ENCODE data around the gene GDNF.
"Not testable (repeated sequence)": the region's sequence is repeated elsewhere in the genome, so short reads cannot be mapped to it uniquely, and the experiment has no call there.

GDNF gene

DNA sequence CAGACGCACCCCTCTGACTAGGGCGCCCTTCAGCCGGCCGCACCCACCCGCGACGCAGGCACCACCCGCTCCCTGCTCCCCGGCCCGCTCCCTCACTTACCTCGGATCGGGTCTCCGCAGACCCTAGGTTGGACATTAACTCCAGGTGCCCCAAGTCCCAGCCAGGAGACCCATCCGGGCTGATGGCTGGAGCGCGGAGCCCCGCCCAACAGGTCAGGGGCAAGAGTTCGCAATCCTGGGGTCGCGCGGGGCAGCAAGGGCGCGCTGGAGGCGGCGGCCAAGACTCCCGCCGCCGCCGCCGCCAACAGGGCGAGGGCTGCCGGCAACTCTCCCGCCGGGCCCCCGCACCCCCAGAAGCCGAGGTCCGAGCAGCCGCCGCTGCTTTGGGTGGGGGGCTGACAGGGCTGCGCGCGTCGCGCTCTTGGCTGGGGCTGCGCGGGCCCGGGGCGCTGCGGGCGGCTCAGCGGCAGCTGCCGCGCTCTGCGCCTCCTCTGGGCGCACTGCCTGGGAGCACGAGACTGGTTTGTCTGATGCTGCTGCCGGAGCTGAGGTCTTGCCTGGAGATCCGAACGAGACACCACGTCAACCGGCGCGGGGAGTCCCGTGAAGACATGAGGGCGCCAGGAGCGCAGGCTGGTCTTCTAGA lies at the start of gene GDNF:
GDNF (minus strand) TSS at position 635 of the 646 bp plus-strand sequence. CDS start 5,245 bp downstream, outside the sequence.
- DNase-seq, result no peak

DNA sequence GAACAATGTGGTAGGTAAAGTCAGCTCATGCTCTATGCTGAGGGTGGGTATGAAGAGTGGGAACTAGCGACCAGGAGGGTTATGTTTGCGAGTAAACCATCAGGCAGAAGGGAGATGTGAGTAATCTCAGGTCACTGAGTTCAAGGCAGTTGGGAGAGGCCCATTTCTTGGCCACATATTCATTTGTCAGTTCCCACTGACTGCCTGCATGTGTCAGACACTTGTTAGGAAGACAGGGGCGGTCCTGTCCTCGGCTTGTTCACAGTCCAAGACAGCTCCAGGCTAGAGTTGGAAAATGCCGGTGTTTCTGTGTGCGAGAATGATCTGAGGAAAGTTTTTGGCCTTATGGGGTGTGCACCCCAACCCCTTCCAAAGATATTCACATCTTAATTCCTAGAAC lies 48.6 kb upstream of the GDNF start:
- no peak for DNase-seq

GRCh38 chr5:37886242-37886905 lies 46.5 kb upstream of the GDNF start:
- DNase-seq, result no peak

DNA sequence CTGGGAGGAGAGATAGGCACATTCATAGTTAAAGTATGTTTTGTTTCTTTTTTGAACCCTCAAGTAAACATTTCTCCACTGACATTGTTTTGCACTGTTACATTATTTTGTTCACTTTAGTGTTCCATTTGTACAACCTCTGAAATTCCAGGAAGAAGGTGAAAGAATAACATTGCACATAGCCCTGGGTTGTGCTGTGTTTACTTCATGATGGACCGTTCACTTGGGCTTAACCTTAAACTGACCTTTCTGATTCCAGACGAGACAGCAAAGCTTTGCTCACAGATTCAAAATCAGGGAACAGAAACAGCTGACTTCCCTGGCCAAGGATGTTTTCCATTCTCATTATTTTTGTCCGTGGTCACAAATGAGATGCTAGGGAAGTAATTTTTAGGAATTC lies 42.8 kb upstream of the GDNF start:
- DNase-seq, result no peak

- DNase-seq, result no peak
These were observed 41.5 kb upstream of the GDNF start for GRCh38 chr5:37881359-37881758.

GRCh38 chr5:37876943-37877342 lies 37.1 kb upstream of the GDNF start:
- no peak for DNase-seq

GRCh38 chr5:37876245-37876644 lies 36.4 kb upstream of the GDNF start:
- no peak for DNase-seq

DNA sequence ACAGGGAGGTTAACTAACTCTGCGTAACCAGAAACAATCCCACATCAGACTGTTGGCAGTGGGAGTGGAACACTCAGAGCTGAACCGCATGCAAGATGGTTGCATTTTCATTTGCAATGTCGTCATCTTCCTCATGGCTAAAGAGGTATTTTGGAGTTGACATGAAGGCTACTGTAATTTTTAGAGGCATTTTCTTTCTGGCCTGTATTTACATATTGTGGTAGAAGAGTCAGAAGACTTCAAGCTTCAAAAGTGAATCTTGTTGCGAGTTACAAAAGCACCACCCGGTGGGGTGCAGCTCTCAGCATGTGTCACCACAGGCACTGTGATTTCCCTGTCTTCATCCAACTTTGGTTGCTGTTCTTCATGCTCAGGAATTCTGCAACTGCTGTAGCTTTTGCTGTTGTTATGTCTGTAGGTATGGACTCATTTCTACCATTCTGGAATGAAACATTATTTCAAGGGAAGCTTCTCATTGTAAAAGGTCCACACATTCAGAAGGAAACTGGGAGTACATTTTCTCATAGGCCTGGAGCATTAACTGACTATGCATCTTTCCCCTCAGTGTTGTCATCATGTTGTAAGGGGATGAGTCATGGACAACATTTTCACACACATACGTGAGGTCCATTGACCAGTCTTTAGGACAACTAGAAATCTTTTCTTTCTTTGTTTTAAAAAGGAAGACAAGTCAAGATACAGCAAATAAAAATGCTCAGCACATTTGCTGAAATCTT lies 35.4 kb upstream of the GDNF start:
- DNase-seq, result no peak

DNA sequence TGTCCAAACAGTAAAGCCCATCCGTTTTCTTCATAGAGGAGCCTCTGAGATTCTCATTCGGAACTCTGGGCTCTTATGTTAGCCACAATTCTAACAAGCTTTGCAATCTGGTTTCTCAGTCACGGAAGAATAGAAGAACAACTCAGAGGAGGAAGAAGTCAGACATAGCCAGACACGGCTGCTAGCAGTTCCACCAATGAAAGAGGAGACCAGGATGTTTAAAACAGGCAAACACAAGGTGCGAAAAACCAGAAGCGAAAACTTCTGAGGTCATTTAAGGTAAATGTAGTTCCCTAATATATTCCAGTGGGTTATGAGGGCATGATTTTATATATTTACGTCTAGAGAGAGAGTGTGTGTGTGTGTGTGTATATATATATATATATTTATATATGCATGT lies 34.1 kb upstream of the GDNF start:
- DNase-seq, result no peak

DNA sequence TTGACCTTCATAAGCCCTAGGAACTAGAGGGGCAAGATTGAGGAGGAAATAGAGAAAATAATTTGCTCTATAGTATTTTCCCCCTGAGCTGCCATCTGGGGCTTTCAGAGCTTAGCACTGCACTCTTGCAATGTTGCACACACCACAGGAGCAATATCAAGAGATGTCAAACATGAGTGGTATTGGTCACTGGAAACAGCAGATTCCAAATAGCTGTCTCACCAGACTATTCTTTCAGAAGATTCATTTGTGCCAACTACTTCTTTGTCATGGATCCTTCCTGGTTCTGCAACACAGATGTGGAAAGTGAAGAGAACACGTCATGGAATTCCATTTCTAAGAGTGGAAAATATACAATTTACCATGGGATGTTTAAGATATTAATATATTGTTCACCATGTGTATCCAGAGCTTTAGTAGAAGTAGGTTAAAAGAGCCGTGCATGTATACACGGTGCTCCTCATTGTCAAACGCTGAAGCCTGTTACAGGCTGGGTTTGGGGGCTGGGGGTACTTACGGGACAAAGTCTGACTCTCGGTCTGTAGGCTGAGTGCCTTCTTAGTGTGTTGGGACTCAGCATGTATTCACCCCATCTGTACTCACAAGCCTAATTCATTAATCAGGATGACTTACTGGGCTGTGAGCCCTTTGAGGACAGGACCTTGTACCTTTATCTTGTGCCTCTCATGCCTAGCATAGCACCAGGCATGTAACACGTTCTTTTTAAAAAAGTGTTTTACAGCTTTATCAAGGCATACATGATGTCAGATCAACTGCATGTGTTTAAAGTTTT lies 31.4 kb upstream of the GDNF start:
- no peak for DNase-seq

DNA sequence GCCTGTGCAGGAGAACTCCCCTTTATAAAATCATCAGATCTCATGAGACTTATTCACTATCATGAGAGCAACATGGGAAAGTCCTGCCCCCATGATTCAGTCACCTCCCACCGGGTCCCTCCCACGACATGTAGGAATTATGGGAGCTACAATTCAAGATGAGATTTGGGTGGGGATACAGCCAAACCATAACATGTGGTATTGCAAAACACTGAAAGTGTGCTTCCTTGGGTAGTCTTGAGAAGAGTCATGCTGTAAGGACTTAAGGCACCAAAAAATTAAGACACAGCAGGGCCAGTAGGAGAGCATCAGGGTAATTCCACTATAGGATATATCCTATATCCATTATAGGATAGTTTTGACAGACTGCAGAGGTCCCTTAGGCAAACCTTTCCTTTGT lies 29.4 kb upstream of the GDNF start:
- no peak for DNase-seq

DNA sequence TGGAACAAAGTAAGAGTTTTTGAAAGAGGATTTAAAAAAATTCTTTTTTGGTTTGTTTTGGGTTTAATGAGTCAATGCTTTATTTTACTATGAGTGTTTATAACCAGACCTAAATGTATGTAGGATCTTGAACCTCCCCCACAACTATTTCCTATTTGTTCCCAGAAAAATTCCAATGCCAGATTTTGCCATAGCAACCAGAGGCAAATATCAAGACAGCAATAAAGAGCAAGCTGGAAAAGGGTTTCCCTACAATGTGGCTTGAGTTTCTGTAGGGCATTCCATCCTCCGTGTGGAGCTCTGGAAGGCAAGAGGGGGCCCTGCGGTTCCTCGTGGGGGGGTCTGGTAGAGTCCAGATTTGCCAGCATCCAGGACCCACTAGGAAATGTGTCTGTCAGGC lies 27.8 kb upstream of the GDNF start:
- no peak for DNase-seq

DNA sequence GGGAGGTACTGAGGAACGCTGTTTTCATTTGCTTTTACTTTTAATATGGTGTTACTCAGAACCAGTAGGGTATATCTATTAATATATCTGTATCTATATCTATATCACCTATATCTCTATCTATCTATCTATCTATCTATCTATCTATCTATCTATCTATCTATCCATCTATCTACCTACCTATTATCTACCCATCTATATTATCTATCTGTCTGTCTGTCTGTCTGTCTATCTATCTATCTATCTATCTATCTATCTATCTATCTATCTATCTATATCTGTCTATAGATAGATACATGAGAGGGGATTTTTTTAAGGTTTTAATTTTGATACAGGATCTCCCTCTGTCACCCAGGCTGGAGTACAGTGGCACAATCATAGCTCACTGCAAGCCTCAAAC lies 23.1 kb upstream of the GDNF start:
- not testable (repeated sequence) for DNase-seq

- DNase-seq, result no peak
These were observed 20.4 kb upstream of the GDNF start for GRCh38 chr5:37860206-37860605.

GRCh38 chr5:37859805-37860204 lies 20.0 kb upstream of the GDNF start:
- no peak for DNase-seq

DNA sequence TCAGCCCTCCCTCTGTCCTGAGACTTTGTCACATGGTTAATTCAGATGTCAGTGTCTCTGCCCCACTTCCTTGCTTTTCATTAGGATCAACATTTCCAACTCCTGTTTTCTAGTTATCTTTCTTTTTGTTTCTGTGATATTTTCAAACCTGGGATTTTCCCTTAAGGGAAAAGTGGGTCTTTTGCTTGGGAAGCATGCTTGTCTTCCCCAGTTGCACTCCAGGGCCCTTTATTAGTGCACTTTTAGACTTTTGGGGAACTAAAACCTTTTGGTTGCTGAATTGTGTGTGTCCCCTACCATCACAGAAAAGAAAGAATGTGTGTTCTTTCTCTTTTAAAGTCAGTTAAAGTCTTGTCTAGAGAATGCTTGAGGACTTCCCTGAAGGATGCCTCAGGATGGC lies 18.4 kb upstream of the GDNF start:
- no peak for DNase-seq

DNA sequence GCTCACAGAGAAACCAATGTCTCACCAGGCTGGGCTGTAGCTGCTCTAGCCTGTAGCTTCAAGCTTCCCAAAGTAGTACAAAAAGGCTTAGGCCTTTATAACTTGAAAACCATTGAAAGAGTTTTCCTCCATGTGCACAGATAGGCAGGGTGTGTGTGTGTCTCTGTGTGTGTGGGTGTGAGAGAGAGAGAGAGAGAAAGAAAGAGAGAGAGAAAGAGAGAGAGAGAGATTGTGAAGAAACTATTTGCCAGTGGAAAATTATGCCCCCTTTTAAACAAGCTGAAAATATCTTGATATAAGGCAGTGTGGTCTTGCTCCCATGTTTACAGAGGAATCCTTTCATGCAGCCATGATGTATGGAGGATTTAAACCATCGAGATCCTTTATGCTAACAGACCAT lies 17.9 kb upstream of the GDNF start:
- DNase-seq, result no peak

GRCh38 chr5:37855438-37855837 lies 15.6 kb upstream of the GDNF start:
- DNase-seq, result no peak

- DNase-seq, result no peak
These were observed 11.5 kb upstream of the GDNF start for GRCh38 chr5:37851305-37851704.

GRCh38 chr5:37850226-37850865 lies 10.5 kb upstream of the GDNF start:
- no peak for DNase-seq

GRCh38 chr5:37849641-37850040 lies 9.8 kb upstream of the GDNF start:
- DNase-seq, result no peak

DNA sequence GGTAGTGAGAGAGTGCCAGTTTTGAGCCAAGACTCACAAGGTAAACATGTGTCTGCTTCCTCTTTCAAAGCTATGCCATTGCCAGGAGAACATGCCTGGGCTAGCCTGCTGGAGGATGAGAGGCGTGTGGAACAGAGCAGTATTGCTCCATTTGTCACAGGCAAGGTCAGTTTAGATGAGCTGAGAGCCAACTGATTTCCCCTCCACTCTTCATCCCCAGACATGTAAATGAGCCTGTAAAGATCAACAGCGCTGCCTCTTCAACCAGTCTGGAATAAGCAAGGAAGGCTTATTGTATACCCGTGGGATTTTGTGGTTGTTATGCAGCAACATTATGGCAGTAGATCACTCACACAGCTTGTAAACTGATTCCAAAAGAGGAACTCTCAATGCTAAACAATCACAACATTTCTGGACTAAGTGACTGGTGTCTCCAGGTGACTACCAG lies 8.2 kb upstream of the GDNF start:
- DNase-seq, result no peak

DNA sequence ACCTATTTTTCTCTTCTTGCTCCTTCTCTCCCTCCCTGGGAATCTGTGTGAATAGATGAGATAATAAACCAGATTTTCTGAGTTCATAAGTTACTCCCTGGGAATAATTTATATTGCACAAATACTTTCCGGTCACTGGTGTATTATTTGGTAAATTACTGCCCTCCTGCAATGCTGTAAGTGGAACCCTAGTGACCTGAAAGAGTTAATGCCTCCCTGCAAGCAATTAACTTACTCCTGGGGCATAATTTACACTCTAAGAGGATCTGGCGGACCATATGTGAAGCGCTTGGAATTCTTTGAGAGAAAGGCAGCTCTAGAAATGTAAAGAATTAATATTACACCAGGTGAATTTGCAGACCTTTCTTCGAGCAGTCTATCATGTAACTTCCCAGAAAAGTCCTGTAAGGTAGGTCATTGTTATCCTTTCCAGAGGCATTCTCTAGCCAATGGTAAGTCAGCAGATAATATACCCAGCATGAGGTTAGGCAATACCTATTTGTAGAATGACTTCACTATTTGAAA lies 7.0 kb upstream of the GDNF start:
- DNase-seq, result no peak

Data from 8988T (cell line).